SK-N-SH (cell line): ENCODE results near the gene ABCC12. TPM values are rescaled to one million over a fixed set of nuclear protein-coding genes. Genes with fewer than 3 reads are reported as not detected.

ENCODE experiments used
- CTCF ChIA-PET: fragments of 300-600, 350-600 bp; formaldehyde crosslinking; extraction: SDS; loops from one replicate; lab custom pipeline; 2021; lab: Yijun Ruan, JAX
- POLR2A ChIA-PET: fragments of 350-600 bp; sonication (Branson Sonifier 250); formaldehyde crosslinking; extraction: SDS; loops from one replicate; lab custom pipeline; 2020; ENCODE audit warnings: antibody characterized with exemption, inconsistent platforms; lab: Yijun Ruan, JAX
- DNase-seq: peaks from one replicate; pipeline ENCODE4 v3.0.0; 2012
- H2AFZ ChIP-seq: fragments of 200-600 bp; sonication (generic); 2 replicates; pipeline ENCODE4 v1.8.1; 2016; ENCODE audit warnings: antibody characterized with exemption, mild to moderate bottlenecking, low read depth
- H3F3A ChIP-seq: fragments of 200-600 bp; sonication (generic); replicated peaks from 2 replicates; pipeline ENCODE3; 2016; ENCODE audit warnings: antibody characterized with exemption, mild to moderate bottlenecking; ENCODE audit not compliant: insufficient read depth
- H3K27ac ChIP-seq, 2 experiments: fragments of 200-500 bp in 1 of 2; fragments of 200-600 bp in 1 of 2; sonication (Bioruptor generic) in 1 of 2; sonication (generic), shearing (Covaris generic) in 1 of 2; 2 replicates each; pipeline versions ENCODE4 v1.5.1 to v1.6.1; 2014 to 2016; ENCODE audit warnings: low read depth in 2 of 2, inconsistent platforms in 1 of 2, low read length in 1 of 2, mild to moderate bottlenecking in 1 of 2, mixed read lengths in 1 of 2
- H3K27me3 ChIP-seq: fragments of 200-600 bp; sonication (generic), shearing (Covaris generic); 2 replicates; pipeline ENCODE4 v1.6.1; 2016; ENCODE audit warnings: mixed run types; ENCODE audit not compliant: insufficient read depth
- H3K36me3 ChIP-seq, 2 experiments: fragments of 200-500 bp in 1 of 2; fragments of 200-600 bp in 1 of 2; sonication (Bioruptor generic) in 1 of 2; sonication (generic) in 1 of 2; replicated peaks in 1 of 2; 2 replicates each; pipeline versions ENCODE3 to v1.5.1; 2014 to 2016; ENCODE audit warnings: low read length in 1 of 2, mild to moderate bottlenecking in 1 of 2; ENCODE audit not compliant: insufficient read depth in 2 of 2, control insufficient read depth in 1 of 2
- H3K4me1 ChIP-seq, 2 experiments: fragments of 200-500 bp in 1 of 2; fragments of 200-600 bp in 1 of 2; sonication (Bioruptor generic) in 1 of 2; sonication (generic), shearing (Covaris generic) in 1 of 2; 2 replicates each; pipeline versions ENCODE4 v1.5.1 to v1.6.1; 2014 to 2016; ENCODE audit warnings: low read depth in 1 of 2, low read length in 1 of 2, mixed run types in 1 of 2; ENCODE audit not compliant: insufficient read depth in 2 of 2, control insufficient read depth in 1 of 2
- H3K4me2 ChIP-seq: fragments of 200-600 bp; sonication (generic), shearing (Covaris generic); 2 replicates; pipeline ENCODE4 v1.6.1; 2017; ENCODE audit warnings: mixed run types
- H3K4me3 ChIP-seq, 2 experiments: fragments of 200-500 bp in 1 of 2; fragments of 200-600 bp in 1 of 2; sonication (Bioruptor generic) in 1 of 2; sonication (generic), shearing (Covaris generic) in 1 of 2; 2 replicates each; pipeline versions ENCODE4 v1.5.1 to v1.8.1; 2014 to 2016; ENCODE audit warnings: low read depth in 2 of 2, inconsistent platforms in 1 of 2, low read length in 1 of 2, mild to moderate bottlenecking in 1 of 2, mixed read lengths in 1 of 2, moderate library complexity in 1 of 2
- H3K79me2 ChIP-seq: fragments of 200-600 bp; sonication (generic); 2 replicates; pipeline ENCODE4 v1.8.1; 2017; ENCODE audit warnings: mild to moderate bottlenecking; ENCODE audit not compliant: insufficient read depth
- H3K9ac ChIP-seq: fragments of 200-600 bp; sonication (generic); 2 replicates; pipeline ENCODE4 v1.6.1; 2017; ENCODE audit warnings: mixed run types
- H3K9me2 ChIP-seq: fragments of 200-600 bp; sonication (generic); 2 replicates; pipeline ENCODE4 v1.6.1; 2017; ENCODE audit warnings: mixed run types
- H3K9me3 ChIP-seq: fragments of 200-600 bp; sonication (generic); 2 replicates; pipeline ENCODE4 v1.6.1; 2017; ENCODE audit warnings: mixed run types, mild to moderate bottlenecking, moderate library complexity
- H4K20me1 ChIP-seq: fragments of 200-600 bp; sonication (generic); 2 replicates; pipeline ENCODE4 v1.6.1; 2017; ENCODE audit warnings: mild to moderate bottlenecking, mixed run types; ENCODE audit not compliant: insufficient read depth
- EP300 ChIP-seq, 2 experiments: IDR thresholded peaks; 2 replicates each; pipeline versions ENCODE4 v1.4.0 to v1.6.1; 2012; ENCODE audit warnings: borderline replicate concordance in 1 of 2, low read depth in 1 of 2, low read length in 1 of 2
- EZH2phosphoT487 ChIP-seq: fragments of 200-600 bp; sonication (generic); IDR thresholded peaks from 2 replicates; pipeline ENCODE4 v1.6.1; 2017; ENCODE audit warnings: low read depth, mixed run types, mild to moderate bottlenecking, antibody characterized with exemption, moderate library complexity, borderline replicate concordance
- FOSL2 ChIP-seq: IDR thresholded peaks from 2 replicates; pipeline ENCODE4 v1.4.0; 2012; ENCODE audit warnings: low read depth, mild to moderate bottlenecking, moderate library complexity, borderline replicate concordance
- FOXJ3 ChIP-seq: sonication (generic); formaldehyde crosslinking; IDR thresholded peaks from 2 replicates; pipeline ENCODE4 v1.5.1; 2020; ENCODE audit warnings: mild to moderate bottlenecking, missing genetic modification reagents
- GABPA ChIP-seq: IDR thresholded peaks from 2 replicates; pipeline ENCODE4 v1.4.0; 2012; ENCODE audit warnings: low read depth, mild to moderate bottlenecking
- IRF3 ChIP-seq: fragments of 150-350 bp; IDR thresholded peaks from 2 replicates; pipeline ENCODE4 v1.6.1; 2016; ENCODE audit warnings: mild to moderate bottlenecking, low read depth, low read length
- MAX ChIP-seq: IDR thresholded peaks from 2 replicates; pipeline ENCODE4 v1.4.0; 2012; ENCODE audit warnings: low read depth
- MEF2A ChIP-seq: IDR thresholded peaks from 2 replicates; pipeline ENCODE4 v1.4.0; 2012; ENCODE audit warnings: low read depth, borderline replicate concordance
- MXI1 ChIP-seq: IDR thresholded peaks from 2 replicates; pipeline ENCODE4 v1.6.1; 2012; ENCODE audit warnings: mild to moderate bottlenecking, low read depth, low read length, improper control_type of control experiment
- NRF1 ChIP-seq: IDR thresholded peaks from 2 replicates; pipeline ENCODE4 v1.6.1; 2012; ENCODE audit warnings: low read depth, mild to moderate bottlenecking, low read length
- RXRA ChIP-seq: IDR thresholded peaks from 2 replicates; pipeline ENCODE4 v1.4.0; 2012; ENCODE audit warnings: low read depth, mild to moderate bottlenecking, borderline replicate concordance
- SIN3A ChIP-seq: IDR thresholded peaks from 2 replicates; pipeline ENCODE4 v1.6.1; 2012; ENCODE audit warnings: low read depth, mild to moderate bottlenecking, low read length, moderate library complexity, borderline replicate concordance
- SMC3 ChIP-seq: IDR thresholded peaks from 2 replicates; pipeline ENCODE4 v1.6.1; 2012; ENCODE audit warnings: low read depth, low read length, improper control_type of control experiment
- TAF1 ChIP-seq: IDR thresholded peaks from 2 replicates; pipeline ENCODE4 v1.6.1; 2012; ENCODE audit warnings: low read depth, mild to moderate bottlenecking, low read length, moderate library complexity, borderline replicate concordance
- TCF12 ChIP-seq: IDR thresholded peaks from 2 replicates; pipeline ENCODE4 v1.4.0; 2012
- TEAD4 ChIP-seq: IDR thresholded peaks from 2 replicates; pipeline ENCODE4 v1.4.0; 2012; ENCODE audit warnings: mild to moderate bottlenecking, borderline replicate concordance; ENCODE audit not compliant: insufficient read depth
- USF1 ChIP-seq: IDR thresholded peaks from 2 replicates; pipeline ENCODE4 v1.4.0; 2012; ENCODE audit warnings: low read depth, borderline replicate concordance
- USF2 ChIP-seq: fragments of 150-350 bp; IDR thresholded peaks from 2 replicates; pipeline ENCODE4 v1.6.1; 2017; ENCODE audit warnings: antibody characterized with exemption, low read length, low read depth, borderline replicate concordance
- YY1 ChIP-seq: IDR thresholded peaks from 2 replicates; pipeline ENCODE4 v1.4.0; 2012; ENCODE audit warnings: low read depth, mild to moderate bottlenecking
- WGBS: methylation state at CpG from one replicate; pipeline ENCODE4 v1.1.6; 2017; ENCODE audit warnings: low lambda C conversion rate; 5-methylcytosine and 5-hydroxymethylcytosine counted together
- polyA plus RNA-seq, 3 experiments: library from polyadenylated mRNA; depleted of rRNA; stranded (reverse); fragments of >200 nt; gene quantifications; 2 replicates each; pipeline ENCODE4 v1.2.3, GENCODE V29; 2012

The ABCC12 gene
- polyA plus RNA-seq, 1 of the 3 experiments (the other 2 are of a cell fraction) = not detected

- DNase-seq = no peak
- H3K36me3 ChIP-seq = no peaks in the 10 kb centered on the region
- no peak overlapping the region for H3K4me3 ChIP-seq
- H3K9me2 ChIP-seq = no peaks in the 10 kb centered on the region
- WGBS = 52% methylated on average over 5 of the region's 8 CpGs
- no peak overlapping the region for H2AFZ ChIP-seq
- TF ChIP-seq EZH2phosphoT487 (no peak), YY1 (no peak), SMC3 (no peak), TEAD4 (no peak), USF1 (no peak), EP300 (IDR thresholded peaks at IDR 0.05; ENCODE audit: borderline replicate concordance in 1 of 2, low read depth in 1 of 2, low read length in 1 of 2) (no peak), USF2 (no peak), GABPA (no peak), MEF2A (no peak), TCF12 (no peak), TAF1 (no peak), IRF3 (no peak), NRF1 (no peak), FOSL2 (no peak), MXI1 (no peak), SIN3A (no peak), MAX (no peak), RXRA (no peak), FOXJ3 (no peak)
- ChIA-PET CTCF (interaction anchor here (0.6 to 1.3 kb wide), 2 partner anchors 381 to 1222 kb away, joined by 3 read pairs; no protein-coding TSS in a partner anchor), POLR2A (no interaction called here)
- no peaks in the 10 kb centered on the region for H3K9me3 ChIP-seq
- no peak overlapping the region for H3K4me2 ChIP-seq
- H3K27me3 ChIP-seq = no peaks in the 10 kb centered on the region
- no peak overlapping the region for H3K27ac ChIP-seq
- no peaks in the 10 kb centered on the region for H3K79me2 ChIP-seq
- H4K20me1 ChIP-seq = no peaks in the 10 kb centered on the region
- peaks cover 0 to 2% of the 10 kb centered on the region in 2 experiments; a peak in 1 of 4 replicates for H3K4me1 ChIP-seq
- H3F3A ChIP-seq = no peaks in the 10 kb centered on the region
- H3K9ac ChIP-seq = no peak overlapping the region
Measured at GRCh38 chr16:48169896-48170295, 14.1 kb upstream of the ABCC12 start.
